GM19438 (cell line): ENCODE results near the gene UFC1.
"Not testable (repeated sequence)": the region's sequence is repeated elsewhere in the genome, so short reads cannot be mapped to it uniquely, and the experiment has no call there.

Source experiments
- ATAC-seq: cut with Tn5 transposase; IDR thresholded peaks from one replicate; pipeline ENCODE4 v1.9.1; 2021; ENCODE audit warnings: low read depth; ENCODE audit not compliant: unreplicated experiment

Gene UFC1

DNA sequence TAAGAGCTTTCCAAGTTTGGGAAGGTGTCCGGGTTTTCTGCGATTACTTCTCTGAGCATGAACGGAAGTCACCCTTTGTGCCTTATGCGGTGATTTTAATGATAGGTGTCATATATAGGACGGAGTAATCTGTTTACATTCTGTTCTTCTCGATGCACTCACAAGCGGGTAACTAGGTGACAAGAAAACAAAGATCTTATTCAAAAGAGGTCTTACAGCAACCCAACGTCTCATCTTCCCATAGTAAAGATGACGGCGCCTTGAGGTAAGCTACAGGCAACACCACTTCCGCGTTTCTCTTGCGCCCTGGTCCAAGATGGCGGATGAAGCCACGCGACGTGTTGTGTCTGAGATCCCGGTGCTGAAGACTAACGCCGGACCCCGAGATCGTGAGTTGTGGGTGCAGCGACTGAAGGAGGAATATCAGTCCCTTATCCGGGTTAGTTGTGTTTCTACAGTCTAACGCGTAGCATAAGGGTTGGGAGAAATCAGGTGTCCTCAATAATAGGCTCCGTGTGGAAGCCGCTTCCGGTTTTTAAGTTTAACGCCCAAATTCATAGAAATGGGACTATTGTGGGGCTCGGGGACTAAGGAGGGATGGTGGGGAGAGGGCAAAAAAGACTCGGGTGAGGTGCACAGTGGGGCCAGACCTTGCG lies at the start of gene UFC1:
TSS of gene UFC1 (plus strand) at position 297 of the 656 bp plus-strand sequence. CDS start at position 317, 20 bp downstream.
- ATAC-seq = peak; percentile 82

DNA sequence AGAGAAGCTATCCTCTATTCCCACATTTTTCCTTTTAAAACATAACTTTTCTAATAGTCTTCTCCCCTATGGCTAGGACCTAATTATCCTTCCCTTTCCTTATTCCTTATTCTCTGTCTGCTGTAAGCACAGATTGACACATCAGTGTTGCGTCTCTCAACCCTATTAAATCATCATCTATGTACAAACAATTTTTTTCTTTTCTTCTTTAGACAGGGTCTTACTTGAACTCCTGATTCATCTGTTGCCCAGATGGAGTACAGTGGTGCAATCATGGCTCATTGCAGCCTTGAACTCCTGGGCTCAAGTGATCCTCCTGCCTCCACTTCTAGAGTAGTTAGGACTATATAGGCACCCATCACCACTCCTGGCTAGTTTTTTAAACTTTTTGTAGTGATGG lies 47.3 kb upstream of the UFC1 start:
- no peak for ATAC-seq

DNA sequence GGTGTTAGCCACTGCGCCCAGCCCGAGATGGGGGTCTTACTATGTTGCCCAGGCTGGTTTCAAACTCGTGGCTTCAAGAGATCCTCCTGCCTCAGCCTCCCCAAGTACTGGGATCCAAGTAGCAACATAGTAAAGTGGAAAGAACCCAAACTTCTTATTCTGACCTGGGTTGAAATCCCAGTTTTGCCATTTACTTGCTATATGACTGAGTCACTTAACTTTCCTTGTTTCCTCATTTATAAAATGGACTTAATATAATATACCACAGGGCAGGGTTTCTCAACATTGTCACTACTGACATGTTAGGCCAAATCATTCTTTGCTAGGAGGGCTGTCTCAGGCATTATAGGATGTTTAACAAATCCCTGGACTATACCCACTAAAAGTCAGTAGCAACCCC lies 42.7 kb upstream of the UFC1 start:
- ATAC-seq = no peak

DNA sequence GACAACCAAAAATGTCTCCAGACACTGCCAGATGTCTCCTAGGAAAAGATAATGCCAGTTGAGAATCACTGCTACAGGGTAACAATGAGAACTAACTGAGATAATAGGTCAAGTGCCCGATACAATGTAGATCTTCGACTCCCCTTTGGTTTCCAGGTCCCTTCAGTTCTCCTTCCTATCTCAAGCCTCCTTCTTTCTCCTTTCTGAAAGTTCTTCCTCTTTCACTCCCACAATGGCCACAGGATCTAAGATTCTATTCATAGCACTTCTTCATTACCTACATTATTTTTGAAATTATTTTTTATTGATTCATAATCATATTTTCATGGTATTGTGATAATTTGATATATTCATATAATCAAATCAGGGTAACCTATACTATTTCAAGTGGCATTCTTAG lies 42.3 kb upstream of the UFC1 start:
- no peak for ATAC-seq

DNA sequence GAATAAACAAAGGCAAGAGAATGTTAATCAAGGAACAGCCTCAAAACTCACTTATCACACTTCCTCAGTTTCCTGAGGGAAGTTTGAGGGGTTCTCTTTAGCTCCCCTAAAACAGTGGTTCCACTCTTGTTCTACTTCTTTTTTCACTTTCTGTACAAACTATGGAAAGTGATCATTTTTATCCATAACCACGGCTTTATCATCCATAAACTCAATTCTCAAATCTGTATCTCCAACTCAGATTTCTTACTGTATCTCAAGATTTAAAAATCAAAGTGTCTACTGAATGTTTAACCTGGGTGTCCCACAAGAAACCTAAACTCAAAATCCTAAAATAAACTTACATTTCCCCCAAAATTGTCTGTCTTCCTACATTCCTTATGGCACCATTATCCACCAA lies 39.9 kb upstream of the UFC1 start:
- no peak for ATAC-seq

DNA sequence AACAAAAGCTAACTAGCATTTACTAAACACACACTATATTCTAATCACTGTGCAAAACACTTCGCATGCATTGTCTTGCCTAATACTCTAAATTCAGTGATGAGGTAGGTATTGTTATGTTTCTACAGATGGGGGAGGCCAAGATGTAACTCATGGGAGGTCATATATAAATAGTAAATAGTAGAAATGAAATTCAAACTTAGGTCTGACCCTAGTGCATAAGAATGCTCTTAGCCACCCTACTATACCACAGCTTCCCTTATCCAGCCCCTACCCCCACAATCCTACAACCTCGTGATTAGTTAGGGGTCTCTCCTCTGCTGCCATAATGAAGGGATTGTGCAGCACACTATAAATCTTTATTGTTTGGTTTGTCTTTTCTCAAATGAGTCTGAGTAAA lies 39.2 kb upstream of the UFC1 start:
- no peak for ATAC-seq

DNA sequence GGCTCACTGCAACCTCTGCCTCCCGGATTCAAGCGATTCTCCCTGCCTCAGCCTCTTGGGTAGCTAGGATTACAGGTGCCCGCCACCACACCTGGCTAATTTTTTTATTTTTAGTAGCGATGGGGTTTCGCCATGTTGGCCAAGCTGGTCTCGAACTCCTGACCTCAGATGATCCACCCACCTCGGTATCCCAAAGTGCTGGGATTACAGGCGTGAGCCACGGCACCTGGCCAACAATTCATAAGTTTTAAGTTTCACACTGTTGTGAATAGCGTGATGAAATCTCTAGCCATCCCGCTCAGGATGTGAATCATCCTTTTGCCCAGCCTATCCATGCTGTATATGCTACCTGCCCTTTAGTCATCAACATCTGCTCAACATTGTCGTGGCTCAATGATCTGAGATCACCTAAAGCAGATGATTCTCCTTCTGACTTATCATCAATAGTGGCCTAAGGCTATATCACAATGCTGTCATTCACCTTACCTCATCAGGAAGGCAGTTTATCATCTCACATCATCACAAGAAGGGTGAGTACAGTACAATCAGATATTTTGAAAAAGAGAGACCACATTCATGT lies 38.6 kb upstream of the UFC1 start:
- no peak for ATAC-seq

DNA sequence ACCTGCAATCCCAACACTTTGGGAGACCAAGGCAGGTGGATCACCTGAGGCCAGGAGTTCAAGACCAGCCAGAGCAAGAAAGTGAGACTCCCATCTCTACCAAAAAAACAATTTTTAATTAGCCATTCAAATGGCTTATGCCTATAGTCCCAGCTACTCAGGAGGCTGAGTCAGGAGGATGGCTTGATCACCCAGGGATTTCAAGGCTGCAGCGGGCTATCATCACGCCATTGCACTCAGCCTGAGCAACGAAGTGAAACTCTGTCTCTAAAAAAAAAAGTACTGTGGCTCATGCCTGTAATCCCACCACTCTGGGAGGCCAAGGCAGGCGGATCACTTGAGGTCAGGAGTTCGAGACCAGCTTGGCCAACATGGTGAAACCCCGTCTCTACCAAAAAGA lies 37.8 kb upstream of the UFC1 start:
- ATAC-seq = not testable (repeated sequence)

DNA sequence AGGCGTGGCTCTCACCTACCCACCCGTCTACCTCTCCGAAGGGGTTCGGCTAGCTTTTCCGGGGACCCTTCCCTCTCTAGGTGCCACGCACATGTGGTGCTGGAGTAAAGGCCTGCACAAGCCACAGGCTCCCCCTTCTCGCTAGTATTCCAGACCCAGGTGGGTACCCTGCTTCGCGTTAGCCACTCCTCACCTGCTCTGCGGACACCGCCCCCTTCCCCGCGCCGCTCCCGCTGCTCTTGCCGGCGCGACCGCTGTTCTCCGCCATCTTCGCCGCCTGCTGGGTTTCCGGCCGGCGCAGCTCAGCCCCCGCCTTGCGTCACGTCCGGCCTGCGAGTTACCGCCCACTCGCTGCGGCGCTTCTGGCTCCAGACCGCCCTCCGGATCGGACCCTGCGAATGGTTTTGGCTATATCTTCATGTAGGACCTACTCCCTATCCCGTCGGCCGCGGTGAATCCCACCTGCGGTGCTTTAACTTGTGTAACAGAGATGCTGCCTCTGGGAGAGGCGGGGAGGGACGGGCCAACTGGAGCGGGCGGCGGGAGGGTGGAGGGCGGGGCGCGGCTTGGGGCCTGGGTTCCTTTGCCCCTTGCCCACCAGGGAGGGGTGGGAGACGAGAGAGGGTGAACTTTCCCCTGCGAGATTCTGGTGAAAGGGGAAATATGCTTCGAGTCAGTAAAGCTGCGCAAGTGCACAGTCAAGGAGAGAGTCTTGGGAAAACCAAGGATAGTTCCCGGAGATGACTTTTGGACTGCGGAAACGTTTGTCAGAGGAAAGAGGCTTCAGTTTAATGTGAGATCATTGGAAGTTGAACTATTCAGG lies 35.8 kb upstream of the UFC1 start, which contains the start of the genes NIT1 and PFDN2:
TSS of gene NIT1 (plus strand) at position 347 of the 823 bp plus-strand sequence. CDS start at position 419, 72 bp downstream.
TSS of gene PFDN2 (minus strand) at position 279 of the 823 bp plus-strand sequence. CDS start at position 268, 11 bp downstream.
- ATAC-seq = peak; percentile 80

DNA sequence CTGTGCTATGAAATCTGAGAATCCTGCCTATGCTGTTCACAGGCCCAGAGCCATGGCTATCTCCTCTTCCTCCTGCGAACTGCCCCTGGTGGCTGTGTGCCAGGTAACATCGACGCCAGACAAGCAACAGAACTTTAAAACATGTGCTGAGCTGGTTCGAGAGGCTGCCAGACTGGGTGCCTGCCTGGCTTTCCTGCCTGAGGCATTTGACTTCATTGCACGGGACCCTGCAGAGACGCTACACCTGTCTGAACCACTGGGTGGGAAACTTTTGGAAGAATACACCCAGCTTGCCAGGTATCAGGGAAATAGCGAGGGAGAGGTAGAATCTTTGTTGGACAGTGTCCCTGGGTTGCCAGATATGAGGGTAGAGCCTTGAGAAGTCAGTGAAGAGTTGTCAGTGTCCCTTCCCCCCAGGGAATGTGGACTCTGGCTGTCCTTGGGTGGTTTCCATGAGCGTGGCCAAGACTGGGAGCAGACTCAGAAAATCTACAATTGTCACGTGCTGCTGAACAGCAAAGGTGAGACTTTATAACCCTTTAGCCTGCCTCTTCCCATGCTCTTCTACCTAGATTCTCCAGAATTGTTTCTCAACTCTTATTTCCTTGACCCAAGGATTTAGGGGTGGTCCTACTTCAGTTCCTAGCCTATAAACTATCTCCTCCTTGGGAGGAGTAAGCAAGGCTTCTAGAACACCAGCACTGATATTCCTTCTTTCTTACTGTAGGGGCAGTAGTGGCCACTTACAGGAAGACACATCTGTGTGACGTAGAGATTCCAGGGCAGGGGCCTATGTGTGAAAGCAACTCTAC lies 34.5 kb upstream of the UFC1 start:
- ATAC-seq = no peak

DNA sequence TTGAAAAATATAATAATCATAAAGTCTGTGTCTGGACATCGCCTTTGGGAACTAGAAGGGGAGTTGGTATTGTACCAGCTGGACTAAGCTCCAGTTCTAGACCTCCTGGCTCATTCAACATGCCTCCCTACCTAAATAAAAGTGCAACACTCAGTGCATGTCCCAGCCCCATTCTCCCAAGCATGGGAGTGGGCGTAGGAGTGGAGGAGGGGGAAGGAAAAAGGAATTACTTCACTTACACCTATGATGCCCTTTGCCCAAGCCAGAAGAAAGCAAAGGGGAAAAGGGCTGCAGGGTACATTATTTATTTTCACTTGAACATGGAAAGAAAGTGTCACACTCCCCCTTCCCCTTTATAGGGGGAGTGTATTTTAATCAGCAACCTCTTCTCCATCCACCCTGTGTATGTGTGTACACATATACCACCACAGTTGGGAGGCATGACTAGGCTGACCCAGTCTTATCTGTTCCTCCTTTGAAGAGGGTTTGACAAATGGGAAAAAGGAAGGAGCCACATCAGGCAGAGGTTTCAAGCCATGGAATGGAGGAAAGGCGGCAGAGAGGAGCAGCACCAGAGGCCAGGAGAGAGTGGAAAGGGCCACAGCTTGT lies 32.6 kb upstream of the UFC1 start:
- no peak for ATAC-seq

DNA sequence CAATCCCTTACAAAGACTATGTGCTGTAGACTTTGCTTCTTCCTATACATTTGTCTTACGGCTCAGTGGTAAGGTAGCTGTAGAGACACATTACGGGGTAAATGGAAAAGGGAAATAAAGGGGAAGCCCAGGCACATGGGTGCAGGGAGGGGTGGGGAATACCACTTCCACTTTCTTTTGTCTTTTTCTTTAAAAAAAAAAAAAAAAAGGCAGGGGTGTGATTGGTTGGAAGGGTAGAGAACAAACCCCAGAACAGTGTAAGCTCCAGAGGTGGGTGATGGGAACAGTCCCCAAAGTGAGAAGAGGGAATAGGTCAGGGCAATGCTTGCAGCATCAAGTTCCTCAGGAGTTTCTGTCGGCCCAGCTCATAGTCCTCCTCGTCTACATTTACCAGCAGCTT lies 31.9 kb upstream of the UFC1 start:
- ATAC-seq = no peak

DNA sequence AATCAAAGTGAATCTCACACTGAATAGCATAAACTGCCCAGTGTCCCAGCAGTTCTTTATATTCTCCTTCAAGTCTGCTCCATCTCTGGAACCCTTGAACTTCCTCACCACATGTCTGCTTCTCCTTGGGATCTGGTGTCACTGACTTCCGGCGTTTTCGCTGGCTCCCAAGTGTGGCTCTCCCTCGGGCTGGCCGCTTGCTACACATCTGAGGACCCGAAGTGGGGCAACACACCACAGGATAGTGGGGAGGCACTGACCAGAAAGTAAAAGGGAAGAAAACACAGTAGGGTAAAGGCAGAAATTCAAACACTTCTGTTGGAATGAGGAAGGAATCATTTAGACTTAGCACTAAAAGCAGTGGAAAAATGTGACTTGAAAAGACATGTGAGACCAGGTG lies 30.8 kb upstream of the UFC1 start:
- no peak for ATAC-seq

DNA sequence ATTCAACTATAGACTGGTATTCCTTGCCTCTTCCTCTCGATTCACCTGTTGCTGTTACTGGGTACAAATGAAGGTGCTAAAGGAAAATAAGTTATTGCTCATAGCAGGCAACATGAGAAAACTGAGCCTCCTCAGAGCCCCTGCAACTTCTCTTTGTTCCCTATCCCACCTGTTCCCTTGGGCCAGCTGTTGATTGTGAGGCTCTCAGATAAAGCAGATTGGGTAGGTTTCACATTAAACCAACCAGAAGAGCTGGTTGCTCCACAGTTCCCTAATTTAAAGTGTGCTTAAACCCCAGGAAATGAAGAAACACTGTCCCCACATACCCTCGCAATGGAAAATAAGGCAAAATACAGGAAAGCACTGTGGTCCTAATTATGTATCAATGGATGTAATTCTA lies 26.1 kb upstream of the UFC1 start:
- ATAC-seq = no peak

DNA sequence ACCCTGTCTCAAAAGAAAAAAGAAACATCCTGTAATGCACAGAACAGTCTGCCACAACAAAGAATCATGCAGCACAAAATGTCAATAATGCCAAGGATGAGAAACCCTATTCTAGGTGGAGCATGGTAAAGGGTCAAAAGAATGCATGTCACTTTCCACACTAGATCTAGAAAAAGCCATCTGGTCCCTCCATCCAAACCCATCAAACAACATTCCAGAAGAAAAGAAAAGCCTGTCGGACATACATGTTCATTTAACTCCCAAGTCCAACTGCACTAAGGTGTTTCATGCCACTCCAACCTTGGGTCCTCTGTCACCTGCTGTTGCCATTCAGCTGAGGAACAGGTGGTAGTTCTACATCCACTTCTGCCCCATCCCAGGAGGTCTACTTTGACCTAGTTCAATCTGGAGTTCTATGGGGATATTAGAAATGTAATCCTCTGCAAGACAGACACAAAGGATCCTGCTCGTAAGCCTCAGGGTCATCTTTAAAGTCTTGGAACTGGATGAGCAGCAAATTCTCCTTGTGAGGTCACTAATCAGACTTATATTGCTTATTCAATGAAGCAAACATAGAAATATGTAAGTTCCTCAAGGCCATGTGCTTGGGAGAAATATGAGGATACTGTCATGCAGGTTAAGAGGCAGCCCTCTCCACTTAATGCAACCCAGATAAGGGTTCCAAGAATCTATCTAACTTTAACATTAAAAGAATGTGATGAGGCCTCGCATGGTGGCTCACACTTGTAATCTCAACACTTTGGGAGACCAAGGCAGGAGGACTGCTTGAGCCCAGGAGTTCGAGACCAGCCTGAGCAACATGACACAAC lies 25.0 kb upstream of the UFC1 start:
- no peak for ATAC-seq

DNA sequence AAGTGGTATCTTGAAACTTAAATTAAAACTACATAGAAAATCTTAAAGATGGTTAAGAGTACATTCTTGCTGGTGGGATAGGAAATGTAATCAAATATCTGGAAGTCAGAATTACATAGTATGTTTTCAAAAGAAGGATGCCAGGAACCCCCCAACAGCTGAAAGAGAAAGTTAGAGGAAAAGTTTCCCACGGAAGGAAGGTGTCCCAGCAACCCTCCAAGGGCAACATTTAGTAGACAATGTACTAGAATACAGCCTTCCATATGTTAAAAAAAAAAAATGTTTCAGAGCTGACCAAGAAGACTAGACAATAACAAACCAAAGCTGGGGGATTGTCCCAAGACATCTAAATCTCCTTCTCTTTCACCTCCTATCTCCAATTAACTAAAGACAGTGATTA lies 23.5 kb upstream of the UFC1 start:
- no peak for ATAC-seq

DNA sequence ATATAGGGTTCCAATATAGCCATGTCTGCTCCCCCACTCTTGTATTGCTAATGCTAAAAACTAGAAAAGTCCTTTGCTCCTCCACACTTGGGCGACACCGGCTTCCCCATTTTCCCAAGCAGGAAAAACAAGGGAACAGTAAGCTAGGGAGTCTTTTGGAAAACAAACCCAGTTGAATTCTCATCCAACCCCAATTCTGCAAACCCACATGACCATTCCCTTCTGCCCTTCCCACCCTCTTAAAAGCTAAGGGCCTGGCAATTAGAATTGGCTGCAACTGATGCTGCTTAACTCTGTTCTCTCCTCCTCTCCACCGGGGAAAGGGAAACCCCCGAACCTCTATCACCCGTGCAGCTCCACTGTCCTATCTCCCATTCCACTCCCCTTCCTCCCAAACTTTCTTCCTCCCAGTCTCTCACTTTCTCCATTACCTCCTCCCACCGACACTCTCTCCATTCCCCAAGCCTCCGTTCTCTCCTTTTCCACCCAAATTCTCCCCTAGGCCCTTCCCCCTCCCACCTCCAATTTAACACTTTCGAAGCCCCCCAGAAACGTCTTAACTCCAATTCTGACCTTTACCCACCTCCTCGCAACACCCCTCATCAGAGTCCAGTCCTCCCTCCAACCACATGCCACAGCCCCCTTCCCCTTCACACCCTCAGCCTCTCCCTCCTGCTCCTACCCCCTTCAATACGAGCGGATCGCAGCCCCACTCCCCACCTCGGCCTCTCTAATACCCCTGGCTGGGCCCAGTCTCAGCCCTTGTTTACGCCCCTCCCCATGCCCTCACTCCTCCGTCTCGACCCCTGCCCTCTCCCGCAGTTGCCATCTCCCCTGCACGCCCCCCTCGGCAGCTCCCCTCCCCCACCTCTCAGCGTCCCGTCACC lies 22.0 kb upstream of the UFC1 start:
- no peak for ATAC-seq

DNA sequence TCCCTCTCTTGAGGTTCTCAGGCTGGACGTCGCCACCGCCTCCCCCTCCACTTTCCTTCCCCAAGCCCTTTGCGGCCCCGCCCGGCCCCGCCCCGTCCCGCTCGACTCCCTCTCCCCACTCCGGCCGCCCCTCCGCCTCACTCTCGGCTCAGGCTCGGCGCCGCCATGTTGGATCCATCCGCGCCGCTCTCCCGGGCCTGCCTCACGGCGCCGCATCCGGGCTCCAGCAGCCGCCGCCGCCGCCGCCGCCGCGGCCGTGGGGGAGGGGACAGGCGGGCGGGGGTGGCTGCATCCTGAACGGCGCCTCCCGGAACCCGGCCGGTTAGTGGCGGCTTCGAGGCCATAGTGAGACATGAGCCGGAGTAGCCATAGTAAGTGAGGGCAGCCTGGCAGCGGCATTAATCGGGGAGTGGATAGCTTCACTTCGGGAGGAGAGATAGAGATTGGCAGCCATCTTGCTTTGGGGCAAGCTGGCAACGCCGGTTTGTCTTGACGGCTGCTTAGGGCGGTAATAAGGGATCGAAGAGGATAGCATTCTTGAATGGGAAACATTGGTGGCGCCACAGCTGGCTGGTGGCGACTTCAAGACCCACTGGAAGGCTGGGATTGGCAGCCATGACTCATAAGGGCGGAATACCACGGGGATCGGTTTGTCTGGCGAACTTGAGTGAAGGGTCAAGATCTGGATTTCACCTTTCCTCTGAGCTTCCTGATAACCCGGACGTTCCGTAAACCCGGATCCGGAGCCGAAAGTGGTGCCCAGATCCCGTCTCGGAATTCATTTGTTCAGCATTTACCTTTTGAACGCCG lies 21.2 kb upstream of the UFC1 start, which contains the start of gene DEDD:
TSS of gene DEDD (minus strand) at position 258 of the 810 bp plus-strand sequence. CDS start 8,205 bp downstream, outside the sequence.
- ATAC-seq = peak; percentile 97
